HG02759 (cell line): ENCODE results near the gene FABP7.
A peak's percentile ranks its signal among the peaks of the same experiment; 100 is the strongest.

Experiments used
- ATAC-seq: cut with Tn5 transposase; IDR thresholded peaks from one replicate; pipeline ENCODE4 v1.9.1; 2021; ENCODE audit warnings: mild to moderate bottlenecking, moderate library complexity; ENCODE audit not compliant: unreplicated experiment

FABP7 gene

GRCh38 chr6:122792766-122793165, 13.2 kb downstream of the FABP7 start:
- no peak for ATAC-seq

GRCh38 chr6:122797537-122797936, 18.0 kb downstream of the FABP7 start:
- ATAC-seq, result no peak

- ATAC-seq, result peak; percentile 96
Measured at GRCh38 chr6:122798099-122798641, 18.7 kb downstream of the FABP7 start.

- no peak for ATAC-seq
Measured at GRCh38 chr6:122799140-122799745, 19.7 kb downstream of the FABP7 start.

- ATAC-seq, result no peak
Measured at GRCh38 chr6:122799916-122800686, 20.6 kb downstream of the FABP7 start.

- no peak for ATAC-seq
Measured at GRCh38 chr6:122800906-122801305, 21.4 kb downstream of the FABP7 start.

GRCh38 chr6:122801397-122801796, 21.9 kb downstream of the FABP7 start:
- ATAC-seq, result no peak

- ATAC-seq, result no peak
Measured at GRCh38 chr6:122803171-122803661, 23.7 kb downstream of the FABP7 start.

GRCh38 chr6:122804962-122805485, 25.5 kb downstream of the FABP7 start:
- no peak for ATAC-seq

- ATAC-seq, result no peak
Measured at GRCh38 chr6:122806291-122806690, 26.8 kb downstream of the FABP7 start.

- ATAC-seq, result no peak
Measured at GRCh38 chr6:122808121-122808885, 28.8 kb downstream of the FABP7 start.

GRCh38 chr6:122809001-122809400, 29.5 kb downstream of the FABP7 start:
- ATAC-seq, result no peak

GRCh38 chr6:122809691-122810090, 30.2 kb downstream of the FABP7 start:
- ATAC-seq, result no peak

GRCh38 chr6:122810189-122810588, 30.7 kb downstream of the FABP7 start:
- no peak for ATAC-seq

GRCh38 chr6:122817358-122817757, 37.8 kb downstream of the FABP7 start:
- ATAC-seq, result no peak

GRCh38 chr6:122817766-122818165, 38.2 kb downstream of the FABP7 start:
- ATAC-seq, result no peak

- ATAC-seq, result no peak
Measured at GRCh38 chr6:122818866-122819265, 39.4 kb downstream of the FABP7 start.

- no peak for ATAC-seq
Measured at GRCh38 chr6:122821095-122821494, 41.6 kb downstream of the FABP7 start.

- no peak for ATAC-seq
Measured at GRCh38 chr6:122825163-122825562, 45.6 kb downstream of the FABP7 start.

GRCh38 chr6:122829456-122829855, 49.9 kb downstream of the FABP7 start:
- no peak for ATAC-seq

- no peak for ATAC-seq
Measured at GRCh38 chr6:122831511-122831910, 52.0 kb downstream of the FABP7 start.
